ENCODE measurements around the gene CKS1B.
"Not testable (repeated sequence)": the region's sequence is repeated elsewhere in the genome, so short reads cannot be mapped to it uniquely, and the experiment has no call there.

Gene CKS1B

DNA sequence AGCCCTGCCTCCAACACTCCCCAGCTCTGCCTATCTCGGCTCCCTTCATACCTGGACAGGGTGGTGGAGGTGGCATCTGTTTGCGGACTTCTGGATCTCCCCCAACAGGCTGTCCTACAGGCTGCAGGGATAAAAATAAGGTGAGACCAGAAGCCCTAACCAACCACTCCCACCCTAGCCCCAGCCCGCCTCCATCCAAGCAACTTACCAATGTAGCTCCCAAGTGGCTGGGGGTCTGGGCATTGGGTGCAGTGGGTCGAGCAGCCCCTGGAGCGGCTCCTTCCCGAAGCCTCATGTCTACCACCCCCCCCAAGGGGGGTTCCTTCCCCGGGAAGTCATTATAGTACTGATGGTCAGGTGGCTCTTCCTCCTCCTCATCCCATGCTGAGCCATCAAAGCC is 8.4 kb upstream of the CKS1B start:
- DNase-seq = no peak

DNA sequence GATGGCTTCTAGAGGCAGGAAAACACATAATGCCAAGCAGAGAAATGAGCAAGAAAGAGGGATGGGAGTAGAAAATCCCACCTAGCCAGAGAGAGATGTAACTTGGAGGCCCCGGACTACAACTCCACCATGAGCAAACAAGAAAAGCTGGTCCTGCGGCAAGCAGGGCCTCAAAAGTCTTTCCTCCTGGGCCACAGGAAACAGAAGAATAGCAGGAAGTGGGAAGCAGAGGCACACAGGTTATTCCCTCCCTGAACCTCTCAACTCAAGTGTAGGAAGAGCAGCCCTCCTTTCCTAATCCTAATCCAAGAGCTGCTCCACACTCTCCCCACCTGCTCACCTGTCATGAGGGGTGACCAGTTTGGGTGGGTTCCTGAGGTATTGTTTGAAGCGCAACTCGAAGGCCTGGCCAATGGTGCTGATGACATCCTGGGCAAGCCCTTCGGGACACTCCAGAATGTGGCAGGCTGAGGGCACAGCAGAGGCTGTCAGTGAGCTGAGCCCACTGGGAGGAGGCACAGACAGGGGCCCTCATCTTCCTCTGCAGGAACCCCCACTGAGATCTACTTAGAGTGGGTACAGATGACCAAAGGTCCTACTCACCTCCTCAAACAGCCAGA is 7.0 kb upstream of the CKS1B start:
- DNase-seq = no peak

DNA sequence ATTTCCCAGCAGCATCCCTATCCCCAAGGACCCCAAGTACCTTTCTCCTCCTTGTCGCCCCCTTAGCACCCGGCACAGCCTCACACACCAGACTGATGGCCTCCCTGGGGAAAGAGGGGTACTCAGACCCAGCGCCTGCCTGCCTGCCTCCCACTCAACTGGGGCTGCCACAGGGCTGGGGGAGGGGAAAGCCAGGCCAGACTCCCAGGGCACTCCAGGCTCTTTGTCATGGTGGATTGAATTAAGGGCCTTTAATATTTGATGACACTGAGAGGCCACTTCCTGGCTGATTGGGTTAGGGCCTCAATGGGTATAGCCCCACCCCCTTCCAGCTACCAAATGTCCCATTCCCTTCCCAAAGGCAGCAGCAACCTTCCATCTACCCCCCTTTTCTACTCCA is 5.8 kb upstream of the CKS1B start:
- DNase-seq = no peak

DNA sequence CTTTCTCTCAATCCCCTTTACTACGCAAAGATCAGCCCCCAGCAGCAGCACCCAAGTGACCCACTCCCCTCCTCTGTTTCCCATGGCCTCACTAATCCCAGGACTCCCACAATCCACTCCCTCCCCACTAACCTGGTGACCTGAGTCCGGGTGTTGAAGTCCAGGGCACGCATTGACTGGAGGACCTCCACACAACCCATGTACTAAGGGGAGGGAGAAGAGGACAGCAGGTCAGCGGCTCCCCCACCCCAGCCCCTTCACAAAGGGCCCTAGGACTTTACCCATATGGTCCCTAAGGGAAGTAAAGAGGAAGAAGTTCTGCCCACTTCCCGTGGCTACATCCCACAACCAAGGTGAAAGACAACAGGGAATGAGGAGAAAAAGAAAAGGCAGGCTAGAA is 5.2 kb upstream of the CKS1B start:
- no peak for DNase-seq

DNA sequence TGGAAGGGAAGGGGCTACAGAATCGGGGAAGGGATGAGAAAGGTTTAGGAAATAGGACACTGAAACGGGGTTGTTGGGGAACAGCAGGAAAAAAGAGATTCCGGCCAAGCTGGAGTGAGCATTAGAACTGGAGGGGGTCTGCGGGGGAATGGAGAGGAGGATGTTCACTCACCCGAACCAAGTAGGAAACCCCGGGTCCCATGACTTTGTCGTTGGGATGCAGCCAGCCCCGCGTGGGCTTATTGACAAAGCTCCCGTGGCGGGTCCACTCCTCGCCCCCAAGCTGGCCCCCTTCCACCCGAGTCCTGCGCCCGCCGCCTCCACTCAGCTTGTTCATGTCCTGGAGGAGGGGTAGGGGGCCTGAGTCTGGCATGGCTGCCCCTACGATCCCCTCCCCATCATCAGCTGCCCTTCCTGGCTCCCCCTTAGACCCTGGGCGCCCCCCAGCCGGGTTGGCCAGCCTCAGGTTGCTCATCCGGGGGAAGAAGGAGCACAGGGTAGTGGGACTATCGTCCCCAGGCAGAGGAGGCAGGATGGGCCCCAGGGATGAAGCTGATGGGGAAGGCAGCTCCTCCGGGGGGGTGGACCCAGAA is 4.5 kb upstream of the CKS1B start:
- no peak for DNase-seq

DNA sequence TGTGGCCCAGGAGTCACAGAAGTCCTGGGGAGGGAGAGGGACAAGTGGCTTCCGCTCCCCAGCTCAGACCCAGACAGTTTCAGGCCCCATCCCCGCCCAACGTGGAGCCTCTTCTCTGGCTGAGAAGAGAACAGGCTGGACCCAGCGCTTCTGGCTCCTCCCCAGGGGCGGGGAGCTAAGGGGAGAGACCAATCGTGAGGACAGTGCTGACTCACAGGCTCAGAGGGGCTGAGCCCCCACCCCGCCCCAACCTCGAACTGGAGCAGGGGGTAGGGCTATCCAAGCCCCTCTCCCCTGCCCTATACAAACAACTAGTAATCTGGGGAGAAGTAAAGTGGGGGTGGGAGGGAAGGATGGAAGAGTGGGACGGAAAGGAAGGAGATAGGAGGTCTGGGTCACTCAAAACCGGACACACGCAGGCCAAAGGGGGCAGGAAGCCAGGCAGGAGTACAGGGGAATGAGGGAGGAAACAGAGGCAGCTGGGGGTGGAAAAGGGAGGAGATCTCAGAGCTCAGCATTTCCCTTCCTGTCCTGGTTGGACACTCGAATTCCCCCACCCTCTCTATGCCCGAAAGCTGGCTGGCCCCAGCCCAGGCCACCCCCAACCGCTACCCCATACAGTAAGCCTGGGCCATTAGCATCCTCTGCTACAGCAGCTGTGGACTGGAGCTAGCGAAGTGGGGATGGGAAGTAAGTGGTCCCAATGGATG is 3.7 kb upstream of the CKS1B start, which contains the start of gene SHC1:
TSS of gene SHC1 (minus strand) at position 117 of the 710 bp plus-strand sequence. CDS start 221 bp downstream, outside the sequence.
- DNase-seq = peak; percentile 74

DNA sequence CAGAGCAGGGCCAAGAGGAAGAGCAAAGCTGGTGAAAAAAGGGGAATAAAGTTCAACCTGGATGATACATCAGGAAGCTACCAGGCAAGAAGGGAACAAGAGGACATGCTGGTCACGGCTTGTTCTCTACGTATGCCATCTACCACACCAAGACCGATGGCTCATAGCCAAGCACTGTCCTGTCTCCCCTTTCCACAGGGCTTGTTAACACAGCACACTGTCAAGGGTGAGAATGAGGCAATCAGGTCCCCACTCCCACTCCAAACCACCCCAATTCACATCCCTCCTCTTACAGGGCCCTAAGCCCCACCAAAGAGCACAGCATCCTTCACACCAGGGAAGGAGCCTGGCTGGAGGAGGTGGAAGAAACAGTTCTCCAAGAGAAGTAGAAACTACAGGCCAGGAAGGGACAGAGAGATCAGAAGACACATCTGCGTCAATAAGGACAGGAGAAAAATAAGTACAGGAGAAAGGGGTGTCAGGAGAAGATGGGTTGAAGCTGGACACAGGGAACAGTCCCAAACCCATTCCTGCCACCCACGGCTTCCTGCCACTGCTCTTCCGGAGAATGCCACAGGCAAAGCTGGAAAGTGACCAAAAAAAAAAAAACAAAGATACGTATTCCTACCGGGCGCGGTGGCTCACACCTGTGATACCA is 3.0 kb upstream of the CKS1B start:
- no peak for DNase-seq

DNA sequence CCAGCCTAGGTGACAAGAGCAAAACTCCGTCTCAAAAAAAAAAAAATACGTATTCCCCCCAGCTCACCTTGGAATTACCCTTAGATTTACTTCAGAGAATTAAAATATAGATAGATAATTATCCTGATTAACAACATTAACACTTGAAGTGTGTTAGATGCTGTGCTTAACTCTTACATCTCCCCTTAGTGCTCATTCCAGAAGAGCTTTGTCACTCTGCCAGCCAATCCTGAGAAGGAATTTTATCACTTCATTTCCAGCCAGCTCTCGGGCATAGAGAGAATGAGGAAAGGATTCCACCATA is 2.3 kb upstream of the CKS1B start:
- no peak for DNase-seq

DNA sequence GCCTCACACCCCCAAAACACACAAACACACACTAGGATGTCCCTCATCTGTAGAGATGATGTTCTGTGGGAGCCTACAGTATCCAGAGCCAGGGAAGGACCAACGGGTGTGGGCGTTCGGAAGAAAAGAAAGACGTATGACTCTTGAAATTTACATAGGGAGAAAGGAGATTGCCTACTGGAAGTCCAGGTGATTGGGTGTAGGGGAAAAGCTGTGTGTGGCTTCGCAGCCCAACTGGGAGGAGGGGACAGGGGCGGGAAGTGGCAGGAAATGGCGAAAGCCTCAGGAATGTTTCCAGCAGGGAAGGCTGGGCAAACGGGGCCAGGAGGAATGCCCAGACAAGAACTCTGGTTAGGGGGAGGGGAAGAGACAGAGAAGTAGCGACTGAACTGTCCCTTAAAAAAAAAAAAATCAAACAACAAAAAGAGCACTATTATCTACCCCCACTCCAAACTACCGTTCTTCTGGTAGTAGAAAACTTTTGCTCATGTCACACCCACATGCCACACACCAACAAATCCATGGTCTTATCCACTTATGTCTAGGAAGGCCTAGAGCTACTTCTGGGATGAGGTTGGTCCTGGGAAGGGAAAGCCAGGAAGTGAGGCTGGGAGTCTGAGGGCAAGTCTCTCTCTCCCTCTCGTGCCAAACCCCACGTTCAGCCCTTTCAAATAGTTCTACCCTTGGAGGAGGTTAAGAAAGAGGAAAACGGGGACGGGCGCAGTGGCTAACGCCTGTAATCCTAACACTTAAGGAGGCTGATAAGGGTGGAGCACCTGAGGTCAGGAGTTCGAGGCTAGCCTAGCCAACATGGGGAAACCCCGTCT is 1.8 kb upstream of the CKS1B start:
- DNase-seq = no peak

DNA sequence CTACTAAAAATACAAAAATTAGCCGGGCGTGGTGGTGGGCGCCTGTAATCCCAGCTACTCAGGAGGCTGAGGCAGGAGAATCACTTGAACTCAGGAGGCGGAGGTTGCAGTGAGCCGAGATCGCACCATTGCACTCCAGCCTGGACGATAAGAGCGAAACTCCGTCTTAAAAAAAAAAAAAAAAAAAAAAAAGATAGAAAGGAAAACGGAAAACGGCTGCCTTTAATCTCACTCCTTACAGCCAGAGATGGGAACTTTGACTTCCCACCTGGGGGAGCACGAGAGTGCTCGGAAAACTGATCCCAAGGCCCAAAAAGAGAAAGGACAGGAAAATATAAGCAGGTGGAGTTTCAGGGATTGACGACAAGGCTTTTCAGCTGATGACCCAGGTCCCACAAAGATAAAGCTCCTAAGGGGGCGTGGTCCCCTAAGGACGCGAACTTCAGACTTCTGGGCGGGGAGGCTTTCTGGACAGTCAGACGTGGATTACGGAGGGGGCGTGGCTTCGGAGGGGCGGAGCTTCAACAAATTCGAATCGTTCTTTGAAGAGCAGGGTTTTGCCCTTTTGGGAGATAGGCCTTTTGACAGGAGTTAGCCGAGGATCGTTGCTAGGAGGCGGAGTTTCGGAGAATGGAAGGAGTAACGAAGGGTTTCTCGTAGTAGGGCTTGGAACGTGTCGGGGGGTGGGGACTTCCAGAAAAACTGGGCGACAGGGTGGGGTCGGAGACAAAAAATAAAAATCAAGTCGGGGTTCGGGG is 958 bp upstream of the CKS1B start:
- DNase-seq = peak; percentile 84

DNA sequence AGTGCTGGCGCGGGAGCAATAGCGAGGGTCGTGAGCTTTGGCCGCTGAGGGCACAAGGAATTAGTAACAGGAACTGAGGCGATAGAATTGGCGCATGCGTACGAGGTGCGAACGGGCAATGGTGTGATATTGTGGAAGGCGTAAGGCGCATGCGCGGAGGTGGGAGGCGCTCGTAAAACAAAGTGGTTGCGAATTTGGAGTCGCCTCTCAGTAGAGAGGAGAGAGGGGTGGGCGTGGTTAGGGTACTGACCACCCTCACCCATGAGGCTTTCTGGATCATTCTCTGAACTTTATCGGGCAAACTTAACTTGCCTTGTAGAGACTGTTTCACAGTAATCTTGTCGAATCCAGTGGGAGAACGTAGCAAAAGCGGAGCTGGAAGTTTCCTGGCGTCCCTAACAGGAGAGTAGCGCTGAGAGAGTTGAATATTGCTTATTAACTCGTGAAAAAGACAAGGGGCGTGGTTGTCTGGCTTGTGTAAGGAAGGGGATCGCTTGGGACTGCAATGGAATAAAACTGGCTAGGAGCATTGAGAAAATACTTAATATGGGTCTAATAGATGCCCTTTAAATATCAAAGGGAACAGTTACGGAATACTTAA is 427 bp downstream of the CKS1B start:
- DNase-seq = peak; percentile 96

DNA sequence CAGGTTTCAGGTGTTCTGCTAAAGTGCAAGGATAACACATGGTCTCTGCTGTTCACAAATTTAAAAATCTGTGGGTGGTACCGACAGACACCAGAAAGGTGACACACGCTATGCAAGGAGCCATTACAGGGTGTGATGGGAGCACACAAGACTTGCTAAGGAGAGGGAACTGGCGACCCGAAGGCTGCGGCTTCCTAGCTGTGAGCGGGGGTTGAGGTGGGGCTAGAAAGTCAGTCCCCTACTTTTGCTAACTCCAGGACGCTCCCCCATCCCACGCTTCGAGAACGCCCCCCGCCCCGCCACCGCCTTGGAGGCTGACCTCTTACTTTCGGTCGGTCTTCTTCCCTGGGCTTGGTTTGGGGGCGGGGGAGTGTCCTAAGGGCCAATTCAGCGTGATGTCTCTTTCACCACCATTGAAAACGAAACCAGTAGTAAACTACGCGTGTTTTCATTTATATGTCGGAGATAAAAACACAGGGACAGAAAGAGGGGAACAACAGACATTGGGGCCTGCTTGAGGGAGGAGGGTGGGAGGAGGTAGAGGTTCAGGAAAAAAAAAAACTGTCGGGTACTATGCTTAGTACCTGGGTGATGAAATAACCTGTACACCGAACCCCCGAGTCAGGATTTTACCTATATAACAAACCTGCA is 1.1 kb downstream of the CKS1B start:
- no peak for DNase-seq

DNA sequence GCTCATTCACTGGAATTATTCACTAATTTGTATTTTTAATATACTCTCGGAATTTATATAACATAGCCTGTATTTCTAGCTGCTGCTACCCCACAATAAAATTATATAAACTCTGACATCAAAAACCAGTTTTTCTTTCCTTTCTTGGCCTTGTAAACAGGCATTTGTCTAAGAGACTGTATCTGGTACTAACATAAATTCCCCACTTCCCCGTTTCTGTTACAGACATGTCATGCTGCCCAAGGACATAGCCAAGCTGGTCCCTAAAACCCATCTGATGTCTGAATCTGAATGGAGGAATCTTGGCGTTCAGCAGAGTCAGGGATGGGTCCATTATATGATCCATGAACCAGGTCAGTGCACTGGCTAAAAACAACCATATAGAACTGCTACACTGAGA is 3.3 kb downstream of the CKS1B start:
- not testable (repeated sequence) for DNase-seq

DNA sequence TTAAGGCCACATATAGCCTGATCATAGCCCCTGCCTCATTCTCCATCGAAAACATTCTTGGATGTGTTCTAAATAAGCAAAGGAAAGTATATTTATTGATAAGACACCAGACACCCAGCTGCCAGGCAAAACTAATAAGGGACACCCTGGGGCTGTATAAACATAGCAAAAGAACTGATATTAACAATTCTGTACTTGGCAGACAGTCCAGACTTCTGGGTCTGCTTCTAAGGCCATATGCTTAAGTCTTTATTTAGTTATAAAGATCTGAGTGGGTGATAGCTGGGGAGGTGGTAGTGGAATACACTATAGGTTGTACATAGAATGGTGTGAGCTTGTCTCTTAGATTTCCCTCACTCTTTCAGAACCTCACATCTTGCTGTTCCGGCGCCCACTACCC is 3.9 kb downstream of the CKS1B start:
- DNase-seq = no peak

DNA sequence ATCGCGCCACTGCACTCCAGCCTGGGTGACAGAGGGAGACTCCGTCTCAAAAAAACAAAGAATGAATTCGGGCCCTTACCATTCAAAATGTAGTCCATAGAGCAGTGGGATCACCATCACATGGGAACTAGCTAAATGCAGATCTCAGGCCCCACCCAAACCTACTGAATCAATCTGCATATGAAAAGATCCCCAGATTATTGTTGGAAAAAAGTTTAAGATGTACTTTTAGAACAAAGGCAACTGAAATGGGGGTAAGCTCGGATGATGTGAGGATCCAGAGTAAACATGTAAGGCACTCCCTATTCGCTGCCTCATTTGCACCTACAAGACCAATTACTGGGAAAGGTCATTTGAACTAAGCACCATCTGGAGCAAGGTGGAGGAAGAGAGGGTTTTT is 7.9 kb downstream of the CKS1B start:
- no peak for DNase-seq

DNA sequence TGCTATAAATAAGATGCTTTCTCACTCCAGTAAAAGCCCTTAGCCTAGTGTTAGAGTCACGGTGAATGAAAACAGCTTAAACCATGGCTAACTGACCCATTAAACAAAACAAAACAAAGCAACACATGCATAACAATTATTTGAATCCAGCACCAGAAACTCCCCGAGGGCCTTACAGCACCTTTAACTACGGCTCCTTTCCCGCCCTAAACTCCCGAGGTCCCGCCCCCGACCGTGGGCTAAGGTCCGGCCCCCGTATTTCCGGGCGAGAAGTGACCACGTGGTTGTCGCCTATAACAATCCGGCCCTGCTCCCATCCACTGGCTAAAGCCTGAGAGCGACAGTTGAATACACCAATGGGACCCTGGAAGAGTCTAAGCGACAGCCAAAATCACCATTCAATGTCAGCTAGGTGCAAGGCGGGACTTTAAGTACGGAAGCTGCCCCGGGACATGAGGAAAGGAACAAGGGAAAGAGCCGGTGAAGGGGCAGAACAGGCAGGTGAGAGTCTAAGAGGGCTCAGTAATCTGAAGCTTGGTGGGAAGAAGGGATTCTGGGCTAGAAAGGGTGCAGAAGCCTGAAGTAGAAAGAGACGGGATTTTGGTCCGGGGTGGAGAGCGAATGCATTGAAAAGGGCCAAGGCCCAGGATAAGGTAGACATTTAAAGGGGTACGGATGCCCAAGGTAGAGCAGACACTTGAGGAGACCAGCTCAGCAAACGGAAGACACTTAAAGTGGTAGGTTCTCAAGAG is 8.6 kb downstream of the CKS1B start, which contains the start of gene FLAD1:
TSS of gene FLAD1 (plus strand) at position 448 of the 752 bp plus-strand sequence. CDS start 351 bp downstream, outside the sequence.
- DNase-seq = peak; percentile 100

DNA sequence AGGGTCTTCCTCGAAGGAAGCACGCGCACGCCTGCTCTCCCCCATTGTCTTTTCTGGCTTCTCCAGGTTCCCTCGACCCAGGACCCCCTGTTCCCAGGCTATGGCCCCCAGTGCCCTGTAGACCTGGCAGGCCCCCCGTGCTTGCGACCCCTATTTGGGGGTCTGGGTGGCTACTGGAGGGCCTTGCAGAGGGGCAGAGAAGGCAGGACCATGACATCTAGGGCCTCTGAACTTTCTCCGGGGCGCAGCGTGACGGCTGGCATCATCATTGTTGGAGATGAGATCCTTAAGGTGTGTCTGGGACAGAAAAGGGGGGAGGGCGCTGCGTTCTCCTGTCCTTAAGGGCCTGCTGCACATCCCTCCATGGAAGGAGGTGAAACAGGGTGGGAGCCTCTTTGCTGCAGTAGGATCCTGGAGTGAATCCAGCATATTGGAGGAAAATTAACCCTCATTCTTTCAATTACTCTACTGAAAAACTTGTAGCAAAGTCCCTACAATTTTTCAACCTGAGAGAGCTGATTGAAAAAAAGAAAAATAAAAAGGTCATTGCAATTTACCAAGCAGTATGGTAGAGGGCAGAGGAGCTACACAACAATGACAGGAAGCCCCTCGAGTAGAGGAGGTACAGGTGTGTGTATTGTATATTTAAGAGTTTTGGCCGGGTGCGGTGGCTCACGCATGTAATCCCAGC is 9.4 kb downstream of the CKS1B start:
- DNase-seq = no peak

DNA sequence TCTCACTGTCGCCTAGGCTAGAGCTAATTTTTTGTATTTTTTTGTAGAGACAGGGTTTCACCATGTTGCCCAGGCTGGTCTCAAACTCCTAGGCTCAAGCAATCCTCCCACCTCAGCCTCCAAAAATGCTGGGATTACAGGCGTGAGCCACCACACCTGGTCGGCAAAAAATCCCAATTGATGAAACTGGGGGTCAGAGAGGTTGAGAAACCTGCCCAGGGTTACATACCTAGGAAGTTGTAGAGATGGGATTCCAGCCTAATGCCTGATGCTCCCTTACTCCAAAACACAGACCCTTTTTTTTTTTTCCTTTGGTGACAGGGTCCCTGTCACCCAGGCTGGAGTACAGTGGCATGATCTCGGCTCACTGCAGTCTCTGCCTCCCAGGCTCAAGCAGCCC is 12.3 kb downstream of the CKS1B start:
- not testable (repeated sequence) for DNase-seq

DNA sequence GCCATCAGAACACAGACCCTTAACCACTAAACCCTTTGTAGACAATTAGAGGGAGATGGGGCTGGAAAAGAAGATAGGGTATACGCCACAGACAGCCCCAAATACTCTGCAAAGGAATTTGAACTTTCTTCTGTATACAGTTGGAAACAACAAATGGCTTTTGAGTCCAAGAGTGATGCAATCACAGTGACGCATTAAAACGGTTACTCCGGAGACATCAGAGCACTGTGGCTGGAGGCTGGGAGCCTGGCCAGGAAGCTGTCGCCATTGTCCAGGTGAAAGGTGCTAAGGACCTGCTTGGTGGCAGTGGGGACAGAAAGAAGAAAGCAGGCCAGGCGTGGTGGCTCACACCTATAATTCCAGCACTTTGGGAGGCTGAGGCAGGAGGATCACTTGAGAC is 12.8 kb downstream of the CKS1B start:
- DNase-seq = no peak
